Fibroblast of villous mesenchyme (primary cell): ENCODE results near the gene RMND5B. TPM values are rescaled to one million over a fixed set of nuclear protein-coding genes. Genes with fewer than 3 reads are reported as not detected.

Source experiments
- DNase-seq: peaks from one replicate; pipeline ENCODE4 v3.0.0-alpha.2; 2010; ENCODE audit warnings: low read depth
- H3K4me3 ChIP-seq: 2 replicates; pipeline ENCODE4 v1.5.1; 2011; ENCODE audit warnings: low read depth, mild to moderate bottlenecking, low read length
- CTCF ChIP-seq: IDR thresholded peaks from 2 replicates; pipeline ENCODE4 v1.5.1; 2012; ENCODE audit warnings: low read depth, mild to moderate bottlenecking, low read length; ENCODE audit not compliant: insufficient read depth
- total RNA-seq: library from RNA; depleted of rRNA; stranded (reverse); fragments of >200 nt; gene quantifications from 2 replicates; pipeline ENCODE4 v1.2.3, GENCODE V29; 2012

Gene RMND5B
- total RNA-seq, 1 donor: 22.0 TPM

GRCh38 chr5:178113141-178113787 lies 17.6 kb upstream of the RMND5B start, which contains the start of gene N4BP3:
Gene N4BP3, plus strand, starts transcription at chr5:178113532. Its CDS starts 6,052 bp downstream, at chr5:178119584.
- no peak for TF ChIP-seq CTCF
- peak within 1 kb of the TSS; percentile 47 for H3K4me3 ChIP-seq
- peak; percentile 38 for DNase-seq

DNA sequence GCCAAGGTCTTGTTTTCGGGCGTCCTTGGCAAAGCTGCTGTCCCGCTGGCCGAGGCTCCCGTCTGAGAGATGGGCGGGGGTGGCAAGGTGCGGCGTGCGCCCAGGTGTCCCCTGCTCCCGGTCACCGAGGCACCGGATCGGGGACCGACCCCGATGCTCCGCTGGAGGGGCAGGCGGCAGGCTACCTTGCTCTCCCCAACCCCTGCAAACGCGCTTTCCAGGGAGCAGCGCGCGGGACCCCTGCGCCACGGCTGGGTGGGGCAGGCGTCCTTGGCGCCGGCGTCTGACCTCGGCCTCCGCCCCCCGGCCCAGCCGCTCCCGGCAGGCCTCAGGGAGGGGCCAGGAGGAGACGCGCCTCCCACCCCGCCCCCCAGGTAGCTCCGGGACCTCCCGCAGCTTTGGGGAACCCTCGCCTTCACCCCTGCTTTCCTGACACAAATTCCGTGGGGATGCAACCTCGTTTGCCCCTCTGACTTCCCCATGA lies 16.9 kb upstream of the RMND5B start:
- peak overlapping the region; percentile 47 for H3K4me3 ChIP-seq
- DNase-seq: no peak
- no peak for TF ChIP-seq CTCF

- peak overlapping the region; percentile 9 for H3K4me3 ChIP-seq
- no peak for TF ChIP-seq CTCF
- no peak for DNase-seq
Observed at GRCh38 chr5:178114325-178115135, 16.3 kb upstream of the RMND5B start.

GRCh38 chr5:178115136-178115813 lies 15.5 kb upstream of the RMND5B start:
- DNase-seq: no peak
- no peak for TF ChIP-seq CTCF

DNA sequence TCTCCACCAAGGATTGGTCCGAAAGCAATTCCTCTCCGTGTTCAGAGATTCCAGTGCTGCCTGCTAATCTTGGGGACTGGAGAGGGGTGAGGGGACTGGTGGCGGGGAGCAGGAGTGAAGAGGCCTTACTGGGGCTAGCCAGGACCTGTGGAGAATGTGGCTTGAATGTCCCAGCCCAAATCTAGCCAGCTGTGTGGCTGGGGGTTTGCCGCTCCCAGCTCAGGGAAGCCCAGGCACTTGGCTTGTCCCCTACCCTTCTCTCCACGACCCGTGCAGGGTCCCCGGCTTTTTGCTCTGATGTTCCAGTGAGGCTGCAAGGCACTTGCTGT lies 15.0 kb upstream of the RMND5B start:
- TF ChIP-seq CTCF: no peak
- no peak for DNase-seq
- H3K4me3 ChIP-seq: no peak overlapping the region

More at GRCh38 chr5:178115136-178115813, 15.5 kb upstream of the RMND5B start:
- H3K4me3 ChIP-seq: no peak overlapping the region

DNA sequence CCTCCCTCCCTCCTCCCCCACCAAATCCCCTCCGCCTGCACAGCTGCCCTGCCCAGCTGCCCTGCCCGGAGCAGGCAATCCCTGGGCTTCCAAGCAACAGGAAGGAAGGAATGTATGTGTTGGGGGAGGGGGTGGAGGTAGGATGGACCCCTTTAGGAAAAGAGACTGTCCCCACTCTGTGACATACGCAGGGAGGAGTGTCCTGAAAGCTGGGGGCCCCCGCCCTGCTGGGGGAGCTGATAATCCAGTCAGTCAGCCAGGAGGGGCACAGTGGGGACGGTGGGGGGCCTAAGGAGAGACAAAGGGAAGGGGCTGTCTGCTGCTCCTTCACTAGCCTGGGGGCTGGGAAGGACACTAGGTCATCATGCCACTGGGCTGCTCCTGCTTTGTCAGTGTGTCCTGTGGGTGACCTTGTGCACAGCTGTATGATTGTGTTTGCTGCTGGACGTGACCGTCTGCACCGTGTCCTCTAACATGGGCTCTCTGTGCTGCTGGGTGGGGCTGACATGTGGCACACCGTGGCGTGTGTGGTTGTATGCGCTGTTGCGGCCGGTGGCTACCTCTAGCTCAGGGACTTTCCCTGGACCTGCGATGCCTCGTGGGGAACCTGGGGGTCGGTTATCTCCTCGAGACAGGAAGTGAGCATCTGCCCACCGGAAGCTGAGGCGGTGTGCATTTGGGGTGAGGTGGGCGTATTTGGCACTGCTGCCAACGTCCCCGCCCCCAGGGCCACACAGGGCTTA lies 14.5 kb upstream of the RMND5B start:
- no peak for TF ChIP-seq CTCF
- no peak overlapping the region for H3K4me3 ChIP-seq
- no peak for DNase-seq
